Measurements from ENCODE around the gene TXNDC8.

DNA sequence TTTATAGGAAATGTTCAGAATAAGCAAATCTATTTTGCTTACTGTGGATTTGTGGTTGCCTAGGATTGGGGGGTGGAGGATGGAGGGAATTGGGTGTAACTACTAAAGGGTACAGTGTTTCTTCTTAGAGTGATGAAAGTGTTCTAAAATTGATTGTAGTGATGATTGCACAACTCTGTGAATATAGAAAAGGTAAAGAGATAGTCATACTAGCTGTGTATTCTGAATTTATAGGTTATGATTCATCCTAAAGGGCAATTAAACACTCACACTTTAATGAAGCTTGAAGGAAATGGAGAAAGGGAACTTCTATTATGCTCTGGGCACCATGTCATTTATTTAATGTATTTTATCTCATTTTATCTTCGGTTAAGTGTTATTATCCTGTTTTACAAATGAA is 9.9 kb downstream of the TXNDC8 start:
- TF ChIP-seq, protein P1, sequence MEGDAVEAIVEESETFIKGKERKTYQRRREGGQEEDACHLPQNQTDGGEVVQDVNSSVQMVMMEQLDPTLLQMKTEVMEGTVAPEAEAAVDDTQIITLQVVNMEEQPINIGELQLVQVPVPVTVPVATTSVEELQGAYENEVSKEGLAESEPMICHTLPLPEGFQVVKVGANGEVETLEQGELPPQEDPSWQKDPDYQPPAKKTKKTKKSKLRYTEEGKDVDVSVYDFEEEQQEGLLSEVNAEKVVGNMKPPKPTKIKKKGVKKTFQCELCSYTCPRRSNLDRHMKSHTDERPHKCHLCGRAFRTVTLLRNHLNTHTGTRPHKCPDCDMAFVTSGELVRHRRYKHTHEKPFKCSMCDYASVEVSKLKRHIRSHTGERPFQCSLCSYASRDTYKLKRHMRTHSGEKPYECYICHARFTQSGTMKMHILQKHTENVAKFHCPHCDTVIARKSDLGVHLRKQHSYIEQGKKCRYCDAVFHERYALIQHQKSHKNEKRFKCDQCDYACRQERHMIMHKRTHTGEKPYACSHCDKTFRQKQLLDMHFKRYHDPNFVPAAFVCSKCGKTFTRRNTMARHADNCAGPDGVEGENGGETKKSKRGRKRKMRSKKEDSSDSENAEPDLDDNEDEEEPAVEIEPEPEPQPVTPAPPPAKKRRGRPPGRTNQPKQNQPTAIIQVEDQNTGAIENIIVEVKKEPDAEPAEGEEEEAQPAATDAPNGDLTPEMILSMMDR (IDR thresholded peaks at IDR 0.05), result no peak
- TF ChIP-seq POLR2A (IDR thresholded peaks at IDR 0.05) (no peak), POLR2AphosphoS5 (IDR thresholded peaks at IDR 0.05) (no peak), EP300 (IDR thresholded peaks at IDR 0.05) (no peak)

All from sigmoid colon (tissue), 4 donors.